ENCODE results near the gene PDE2A. TPM values are rescaled to one million over a fixed set of nuclear protein-coding genes. Genes with fewer than 3 reads are reported as not detected.

Gene PDE2A
- total RNA-seq, 1 experiment from 2014 or later, result not detected

DNA sequence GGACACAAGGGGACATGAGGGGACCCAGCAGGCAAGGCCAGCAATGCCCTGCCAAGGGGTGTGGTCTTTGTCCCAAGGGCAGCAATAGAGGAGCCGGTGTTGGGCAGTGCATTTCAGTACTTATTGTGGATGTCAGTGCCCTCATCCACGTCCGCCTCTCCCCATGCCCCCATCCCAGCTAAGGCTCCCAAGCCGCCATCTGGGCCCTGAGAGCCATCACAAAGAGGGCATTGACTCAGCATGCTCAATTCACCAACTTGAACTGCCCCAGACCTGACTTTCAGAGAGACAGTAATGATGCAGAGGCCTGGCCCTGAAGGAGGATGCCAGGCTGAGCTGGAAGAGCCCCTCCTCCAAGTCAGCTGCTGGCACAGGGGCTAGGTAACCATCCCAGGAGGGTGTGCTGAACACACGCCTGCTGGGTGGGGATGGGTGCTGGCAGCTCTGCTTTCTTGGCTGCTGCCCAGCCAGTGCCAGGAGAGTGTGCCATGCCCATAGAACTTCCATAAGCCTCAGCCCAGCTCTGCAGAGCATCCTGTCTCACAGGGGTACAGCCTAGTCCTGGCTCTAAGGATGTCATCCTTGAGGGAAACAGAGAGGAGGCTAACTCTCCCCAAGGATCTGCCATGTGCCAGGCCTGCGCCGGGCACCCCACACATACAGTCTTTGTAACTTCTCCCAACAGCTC, 46.5 kb downstream of the PDE2A start:
- Histone ChIP-seq H3K27me3 (replicated peaks) (no peaks in the 10 kb centered on the region), H3K9me3 (replicated peaks) (no peaks in the 10 kb centered on the region), H3K27ac (no peak overlapping the region), H3K36me3 (no peaks in the 10 kb centered on the region), H3K4me3 (no peak overlapping the region), H3K4me1 (replicated peaks) (no peaks in the 10 kb centered on the region)
- DNase-seq (ENCODE audit: low read depth in 1 of 2, low spot score in 2 of 2), result no peak

DNA sequence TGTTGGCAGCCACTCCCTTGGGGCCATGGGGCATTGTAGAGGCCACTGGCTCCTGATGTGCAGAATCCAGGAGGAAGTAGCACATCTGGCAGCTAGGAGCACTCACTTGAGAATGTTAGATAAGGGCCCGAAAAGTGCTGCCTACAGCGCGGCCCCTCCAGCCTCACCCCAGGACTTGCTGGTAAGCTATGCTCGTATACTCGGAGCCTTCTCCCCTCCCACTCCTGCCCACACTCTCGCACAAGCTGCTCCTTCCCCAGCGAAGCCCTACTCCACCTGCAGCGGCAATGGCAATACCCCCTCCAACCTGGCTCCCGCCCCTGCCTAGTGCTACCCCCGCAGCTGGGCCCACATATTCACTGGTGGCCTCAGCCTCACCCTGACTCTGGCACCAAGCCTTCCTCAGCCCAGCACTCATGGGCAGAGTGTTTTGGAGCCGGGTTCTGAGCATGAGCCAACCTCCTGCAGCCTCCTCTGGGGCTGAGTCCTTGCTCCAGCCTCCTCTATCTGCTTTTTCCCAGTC, 47.7 kb downstream of the PDE2A start:
- Histone ChIP-seq H3K9me3 (replicated peaks) (no peaks in the 10 kb centered on the region), H3K27me3 (replicated peaks) (peaks cover 4% of the 10 kb centered on the region; the same call in 1 of the 2 replicates), H3K4me3 (no peak overlapping the region), H3K27ac (no peak overlapping the region), H3K36me3 (no peaks in the 10 kb centered on the region), H3K4me1 (replicated peaks) (no peaks in the 10 kb centered on the region)
- DNase-seq (ENCODE audit: low read depth in 1 of 2, low spot score in 2 of 2), result no peak

DNA sequence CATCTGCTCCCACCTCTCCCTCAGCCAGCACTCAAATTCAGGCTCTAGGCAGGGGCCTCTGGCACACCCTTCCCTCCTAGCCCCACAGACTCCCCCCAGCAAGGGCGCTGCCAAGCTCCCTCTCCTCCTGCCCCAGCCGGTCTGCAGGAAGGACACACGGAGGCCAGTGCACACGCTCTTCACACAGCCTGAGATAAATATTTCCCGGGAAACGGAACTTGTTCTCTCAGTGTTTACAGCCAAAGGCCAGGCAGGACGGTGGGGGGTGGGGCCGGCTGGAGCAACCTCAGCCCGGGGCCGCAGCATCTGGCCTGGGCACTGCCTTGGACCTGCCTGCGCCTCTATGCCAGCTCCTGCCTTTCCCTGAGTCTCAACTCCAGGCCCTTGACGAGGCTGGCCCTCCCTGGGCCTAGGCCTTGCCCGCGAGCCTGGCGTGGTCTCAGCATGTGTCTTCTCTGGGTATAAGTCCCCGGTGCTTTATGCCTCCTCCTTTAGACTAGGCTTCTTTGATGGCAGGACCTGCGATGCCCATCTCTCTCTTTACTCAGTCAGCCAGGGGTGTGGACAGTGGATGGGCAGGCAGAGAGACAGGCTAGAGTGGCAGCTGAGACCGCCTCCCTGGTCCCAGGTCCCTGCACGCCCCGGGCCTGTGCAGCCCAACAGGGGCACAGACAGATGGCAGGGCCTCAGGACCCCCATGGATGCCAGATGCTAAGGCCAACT, 48.4 kb downstream of the PDE2A start:
- no peaks in the 10 kb centered on the region for H3K9me3 ChIP-seq (replicated peaks)
- H3K4me3 ChIP-seq, result no peak overlapping the region
- H3K27ac ChIP-seq, result no peak overlapping the region
- no peaks in the 10 kb centered on the region for H3K36me3 ChIP-seq
- peaks cover 4% of the 10 kb centered on the region; the same call in 1 of the 2 replicates for H3K27me3 ChIP-seq (replicated peaks)
- DNase-seq (ENCODE audit: low read depth in 1 of 2, low spot score in 2 of 2), result no peak
- no peaks in the 10 kb centered on the region for H3K4me1 ChIP-seq (replicated peaks)

DNA sequence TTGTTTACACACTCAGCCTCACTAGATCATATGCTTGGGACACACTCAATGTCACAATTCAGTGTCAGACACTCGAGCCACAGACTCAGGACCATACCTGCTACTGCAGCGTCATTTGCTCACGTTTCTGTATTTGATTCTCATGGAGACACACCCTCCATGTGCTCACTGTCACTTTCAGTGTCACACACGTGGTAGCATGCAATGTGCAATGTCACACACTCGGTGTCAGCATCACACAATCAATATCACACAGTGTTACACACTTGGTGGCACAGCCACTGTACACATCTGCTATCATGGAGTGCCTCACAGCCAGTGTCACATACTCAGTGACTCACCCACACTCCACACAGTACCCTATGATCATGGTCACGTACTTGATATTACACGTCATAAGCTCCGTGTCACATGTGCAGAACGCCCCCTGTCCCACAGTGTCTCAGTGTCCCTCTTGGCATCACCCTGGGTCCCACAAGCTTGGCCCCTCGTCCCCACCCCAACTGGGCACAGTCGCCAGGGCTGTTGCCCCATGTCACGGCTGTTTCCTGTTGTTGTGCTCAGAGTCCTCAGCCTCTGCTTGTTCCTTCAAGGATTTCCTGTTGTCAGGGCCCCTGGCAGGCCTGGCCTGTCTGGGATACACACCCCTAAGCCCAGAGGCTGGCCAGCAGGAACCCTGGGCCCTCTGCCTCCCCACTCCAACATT, 49.6 kb downstream of the PDE2A start:
- Histone ChIP-seq H3K36me3 (no peaks in the 10 kb centered on the region), H3K27ac (no peak overlapping the region), H3K4me3 (no peak overlapping the region), H3K9me3 (replicated peaks) (no peaks in the 10 kb centered on the region), H3K27me3 (replicated peaks) (peaks cover 4% of the 10 kb centered on the region; the same call in 1 of the 2 replicates), H3K4me1 (replicated peaks) (no peaks in the 10 kb centered on the region)
- no peak for DNase-seq (ENCODE audit: low read depth in 1 of 2, low spot score in 2 of 2)

DNA sequence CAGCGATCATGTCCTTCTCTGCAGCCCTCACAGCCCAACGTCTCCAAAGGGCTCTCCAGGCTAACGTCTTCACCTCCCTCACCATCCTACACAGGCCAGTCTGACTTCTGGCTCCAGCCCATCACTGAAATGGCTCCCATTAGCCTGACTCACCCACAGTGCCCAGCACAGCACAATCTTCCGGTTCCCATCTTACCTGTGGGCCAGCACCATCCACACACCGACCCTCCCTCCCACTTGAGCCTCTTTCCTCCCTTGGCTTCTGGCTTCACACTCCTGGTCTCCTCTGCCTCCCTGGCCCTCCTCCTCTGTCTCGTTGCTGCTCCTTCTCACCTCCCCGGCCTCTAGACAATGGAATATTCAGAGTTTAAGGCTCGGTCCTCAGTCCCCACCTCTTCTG, 51.2 kb downstream of the PDE2A start:
- Histone ChIP-seq H3K4me1 (replicated peaks) (no peaks in the 10 kb centered on the region), H3K27me3 (replicated peaks) (peaks cover 4% of the 10 kb centered on the region; the same call in 1 of the 2 replicates)

DNA sequence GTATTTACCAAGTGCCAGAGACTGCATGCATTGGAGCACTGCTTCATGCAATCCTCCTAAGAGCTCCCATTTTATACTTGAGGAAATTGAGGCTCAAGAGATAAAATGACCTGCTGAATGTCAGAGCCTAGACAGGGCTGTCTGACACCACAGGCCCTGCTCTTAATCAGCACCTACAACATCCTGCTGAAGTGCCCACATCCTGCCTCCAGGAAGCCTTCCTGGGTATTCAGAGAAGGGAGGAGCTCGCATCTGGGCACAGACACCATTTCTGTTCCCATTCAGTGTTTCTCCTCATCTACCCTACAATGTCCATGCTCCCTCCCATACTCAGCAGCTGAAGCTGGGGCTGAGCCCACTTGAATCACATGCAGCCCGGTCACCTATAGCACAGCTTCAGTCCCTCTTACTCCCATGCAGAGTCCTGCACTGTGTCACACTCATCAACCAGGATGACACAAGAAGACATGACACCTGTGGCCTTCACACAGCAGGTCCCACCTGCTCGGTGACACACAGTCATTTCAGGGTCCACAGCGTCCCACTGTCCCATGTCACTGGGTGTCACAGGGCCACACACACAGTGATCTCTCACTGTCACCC, 53.1 kb downstream of the PDE2A start:
- H3K4me1 ChIP-seq (replicated peaks), result no peaks in the 10 kb centered on the region
- peaks cover 4% of the 10 kb centered on the region; the same call in 1 of the 2 replicates for H3K27me3 ChIP-seq (replicated peaks)
- H3K27ac ChIP-seq, result no peak overlapping the region
- no peaks in the 10 kb centered on the region for H3K9me3 ChIP-seq (replicated peaks)
- no peaks in the 10 kb centered on the region for H3K36me3 ChIP-seq
- H3K4me3 ChIP-seq, result no peak overlapping the region
- DNase-seq (ENCODE audit: low read depth in 1 of 2, low spot score in 2 of 2), result no peak

More for the DNA sequence above, 51.2 kb downstream of the PDE2A start:
- H3K36me3 ChIP-seq, result no peaks in the 10 kb centered on the region
- no peaks in the 10 kb centered on the region for H3K9me3 ChIP-seq (replicated peaks)
- H3K4me3 ChIP-seq, result no peak overlapping the region
- DNase-seq (ENCODE audit: low read depth in 1 of 2, low spot score in 2 of 2), result no peak
- no peak overlapping the region for H3K27ac ChIP-seq

DNA sequence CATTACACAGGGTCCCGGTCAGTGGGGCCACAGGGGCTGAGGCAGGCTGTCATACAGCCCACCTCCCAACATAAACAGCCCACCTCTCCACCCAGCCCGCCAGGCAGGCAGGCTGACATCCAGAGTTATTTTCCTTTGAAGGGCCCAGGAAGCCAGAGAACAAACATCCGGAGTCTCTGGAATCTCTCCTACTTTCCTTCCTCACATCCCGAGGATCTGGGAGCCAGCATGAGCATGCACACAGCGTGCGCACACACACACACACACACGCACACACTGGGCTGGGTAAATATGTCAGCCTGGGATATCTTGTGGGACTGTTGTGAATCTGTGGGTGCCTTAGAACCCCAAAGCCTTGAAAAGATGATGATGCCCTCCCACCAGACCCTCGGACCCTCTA, 55.4 kb downstream of the PDE2A start:
- Histone ChIP-seq H3K4me1 (replicated peaks) (no peaks in the 10 kb centered on the region), H3K36me3 (no peaks in the 10 kb centered on the region), H3K4me3 (no peak overlapping the region), H3K27ac (no peak overlapping the region), H3K27me3 (replicated peaks) (peaks cover 4% of the 10 kb centered on the region; the same call in 1 of the 2 replicates), H3K9me3 (replicated peaks) (no peaks in the 10 kb centered on the region)
- no peak for DNase-seq (ENCODE audit: low read depth in 1 of 2, low spot score in 2 of 2)

DNA sequence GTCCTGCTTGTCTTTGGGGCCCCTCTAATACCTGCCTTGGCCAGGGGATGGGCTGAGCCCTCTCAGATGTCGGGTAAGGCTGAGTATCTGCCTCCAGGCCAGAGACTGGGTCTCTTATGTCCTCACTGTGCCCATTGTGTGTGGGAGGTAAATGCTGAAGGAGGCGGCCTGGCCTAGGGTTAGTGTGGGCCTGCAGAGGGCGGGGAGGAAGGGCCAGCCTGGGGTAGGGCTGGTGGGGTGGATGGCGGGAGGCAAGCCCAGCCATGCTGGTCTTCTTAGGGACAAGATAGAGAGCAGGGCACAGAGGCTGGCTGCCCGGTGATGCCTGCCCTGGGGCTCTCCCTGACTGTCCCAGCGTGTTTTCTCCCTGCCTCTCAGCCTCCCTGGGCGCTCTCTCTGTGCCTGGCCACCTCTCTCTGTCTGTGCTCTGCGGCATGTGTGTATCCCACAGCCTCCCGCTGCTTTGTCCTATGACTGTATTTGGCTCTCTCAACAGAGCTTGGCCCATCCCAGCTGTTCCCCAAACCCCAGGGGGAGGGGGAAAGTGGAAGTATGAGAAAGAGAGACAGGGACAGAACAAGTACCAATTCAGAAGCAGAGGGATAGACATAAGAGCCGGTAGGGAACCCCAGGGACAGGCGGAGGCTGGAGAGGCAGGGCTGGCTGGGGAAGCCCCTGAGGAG, 57.0 kb downstream of the PDE2A start:
- H3K4me3 ChIP-seq, result no peak overlapping the region
- H3K27me3 ChIP-seq (replicated peaks), result peaks cover under 1% of the 10 kb centered on the region; the same call in 1 of the 2 replicates
- no peaks in the 10 kb centered on the region for H3K36me3 ChIP-seq
- DNase-seq (ENCODE audit: low read depth in 1 of 2, low spot score in 2 of 2), result no peak
- no peaks in the 10 kb centered on the region for H3K4me1 ChIP-seq (replicated peaks)
- H3K27ac ChIP-seq, result no peak overlapping the region
- H3K9me3 ChIP-seq (replicated peaks), result no peaks in the 10 kb centered on the region

DNA sequence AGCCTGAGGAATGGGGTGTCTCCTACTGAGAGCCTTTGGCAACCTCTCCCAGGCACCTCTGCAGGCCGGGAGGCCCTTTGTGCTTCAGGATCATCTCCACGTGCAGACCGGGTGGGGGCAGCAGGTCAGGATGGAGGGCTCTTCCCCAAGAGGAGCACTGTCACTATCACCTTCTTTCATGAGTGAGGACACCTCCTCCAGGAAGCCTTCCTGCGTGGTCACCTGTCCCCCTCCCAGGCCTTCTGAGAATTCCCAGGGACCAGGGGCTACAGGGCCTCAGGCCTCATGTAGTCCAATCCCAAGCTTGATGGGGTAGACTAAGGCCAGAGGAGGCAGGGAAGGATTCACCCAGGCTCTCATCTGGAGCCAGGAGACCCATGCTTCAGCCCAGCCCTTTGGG, 57.6 kb downstream of the PDE2A start:
- no peaks in the 10 kb centered on the region for H3K27me3 ChIP-seq (replicated peaks)
- no peaks in the 10 kb centered on the region for H3K4me1 ChIP-seq (replicated peaks)
- no peaks in the 10 kb centered on the region for H3K9me3 ChIP-seq (replicated peaks)
- DNase-seq (ENCODE audit: low read depth in 1 of 2, low spot score in 2 of 2), result no peak
- H3K36me3 ChIP-seq, result no peaks in the 10 kb centered on the region
- H3K4me3 ChIP-seq, result no peak overlapping the region
- H3K27ac ChIP-seq, result no peak overlapping the region

DNA sequence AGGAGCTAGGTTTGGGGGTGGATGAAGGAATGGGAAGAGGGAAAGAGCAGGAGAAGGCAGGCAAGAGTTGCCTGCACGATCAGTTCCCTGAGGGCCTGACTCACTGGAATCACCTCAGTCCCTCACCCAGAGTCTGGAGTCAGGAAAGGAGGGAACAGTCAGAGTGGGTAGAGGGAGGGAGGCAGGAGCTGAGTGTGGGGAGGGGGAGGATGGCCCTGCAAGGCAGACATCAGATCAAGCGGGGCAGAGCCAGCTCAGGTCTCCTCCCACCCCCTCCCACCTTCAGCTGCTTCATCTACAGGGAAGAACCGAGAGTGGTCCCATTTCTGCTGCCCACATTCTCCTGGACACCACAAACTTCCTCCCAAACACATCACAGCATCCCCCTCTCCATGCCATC, 58.9 kb downstream of the PDE2A start:
- no peaks in the 10 kb centered on the region for H3K36me3 ChIP-seq
- H3K27ac ChIP-seq, result no peak overlapping the region
- no peak overlapping the region for H3K4me3 ChIP-seq
- H3K27me3 ChIP-seq (replicated peaks), result no peaks in the 10 kb centered on the region
- H3K4me1 ChIP-seq (replicated peaks), result no peaks in the 10 kb centered on the region
- no peaks in the 10 kb centered on the region for H3K9me3 ChIP-seq (replicated peaks)
- DNase-seq (ENCODE audit: low read depth in 1 of 2, low spot score in 2 of 2), result no peak

DNA sequence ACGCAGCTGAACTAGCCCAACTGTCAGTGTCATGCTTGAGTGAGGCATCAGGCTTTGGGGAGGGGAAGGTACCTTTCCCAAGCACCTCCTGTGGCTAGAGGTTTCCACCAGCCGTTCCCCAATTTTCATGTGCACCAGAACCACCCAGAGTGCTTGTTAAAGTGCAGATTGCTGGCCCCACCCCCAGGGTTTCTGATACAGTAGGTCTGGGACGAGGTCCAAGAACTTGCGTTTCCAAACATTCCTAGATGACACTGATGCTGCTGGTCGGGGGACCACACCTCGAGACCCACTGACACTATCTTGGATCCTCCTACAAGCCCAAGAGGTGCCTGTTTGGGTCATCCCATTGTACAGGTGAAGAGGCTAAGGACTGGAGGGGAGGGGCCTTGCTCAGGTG, 59.8 kb downstream of the PDE2A start:
- no peak for DNase-seq (ENCODE audit: low read depth in 1 of 2, low spot score in 2 of 2)
- Histone ChIP-seq H3K9me3 (replicated peaks) (no peaks in the 10 kb centered on the region), H3K27ac (no peak overlapping the region), H3K27me3 (replicated peaks) (no peaks in the 10 kb centered on the region), H3K4me3 (no peak overlapping the region), H3K4me1 (replicated peaks) (no peaks in the 10 kb centered on the region), H3K36me3 (no peaks in the 10 kb centered on the region)

DNA sequence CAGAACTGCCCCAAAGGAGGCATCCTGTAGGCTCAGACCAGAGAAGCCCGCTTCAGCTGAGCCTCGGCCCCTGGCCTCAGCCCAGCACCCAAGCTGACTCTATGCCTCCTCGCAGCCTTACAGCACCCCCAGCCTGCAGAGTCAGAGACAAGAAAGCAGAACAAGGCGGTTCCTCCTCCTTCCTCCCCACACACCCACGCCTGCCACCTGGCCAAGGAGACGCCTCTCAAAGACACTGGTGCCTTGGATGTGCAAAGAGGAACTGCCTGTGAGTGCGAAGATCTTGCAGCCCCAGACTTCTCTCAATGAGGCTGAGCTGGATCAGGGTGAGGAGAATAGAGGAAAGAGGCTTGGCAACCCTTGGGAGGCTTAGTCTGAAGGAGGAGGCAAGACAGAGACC, 60.2 kb downstream of the PDE2A start:
- Histone ChIP-seq H3K4me3 (no peak overlapping the region), H3K9me3 (replicated peaks) (no peaks in the 10 kb centered on the region), H3K4me1 (replicated peaks) (no peaks in the 10 kb centered on the region), H3K27me3 (replicated peaks) (no peaks in the 10 kb centered on the region), H3K27ac (no peak overlapping the region), H3K36me3 (no peaks in the 10 kb centered on the region)
- no peak for DNase-seq (ENCODE audit: low read depth in 1 of 2, low spot score in 2 of 2)

DNA sequence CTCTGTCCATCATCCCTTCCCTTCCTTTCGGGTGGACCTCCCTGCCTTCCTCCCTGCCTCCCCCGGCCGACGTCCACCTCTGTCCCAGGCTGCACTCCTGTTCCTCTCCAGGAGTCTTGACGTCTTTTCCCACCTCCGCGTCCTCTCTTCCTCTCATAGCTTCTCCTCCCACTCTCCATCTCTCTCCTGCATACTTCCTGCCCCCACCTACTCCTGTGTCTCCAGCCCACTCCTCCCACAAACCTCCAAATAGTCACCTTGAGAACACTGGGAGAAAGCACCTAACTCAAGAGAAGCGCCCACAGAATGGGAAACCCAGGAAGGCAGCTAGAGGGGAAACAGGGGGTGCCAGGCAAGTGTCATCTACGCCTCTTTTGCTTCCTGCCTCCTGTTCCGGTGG, 60.8 kb downstream of the PDE2A start:
- no peaks in the 10 kb centered on the region for H3K4me1 ChIP-seq (replicated peaks)
- H3K36me3 ChIP-seq, result no peaks in the 10 kb centered on the region
- no peaks in the 10 kb centered on the region for H3K27me3 ChIP-seq (replicated peaks)
- no peak overlapping the region for H3K27ac ChIP-seq
- H3K9me3 ChIP-seq (replicated peaks), result no peaks in the 10 kb centered on the region
- H3K4me3 ChIP-seq, result no peak overlapping the region
- no peak for DNase-seq (ENCODE audit: low read depth in 1 of 2, low spot score in 2 of 2)

Measured in SJSA1 (cell line).